Sigmoid colon (tissue), 3 donors: ENCODE measurements around the gene TMEM240.

ENCODE experiments used
- POLR2A ChIP-seq, 2 donors: fragments of 450-650 bp; IDR thresholded peaks; one replicate each; pipeline ENCODE4 v1.6.1; 2016; ENCODE audit warnings: antibody characterized with exemption in 2 of 2, mild to moderate bottlenecking in 2 of 2, moderate library complexity in 2 of 2
- TF ChIP-seq, protein P1 (sequence below), 4 experiments: fragments of 450-650 bp in 3 of 4; fragments of 200-600 bp in 1 of 4; IDR thresholded peaks; one replicate each; pipeline ENCODE4 v1.5.1; 2016 to 2019; ENCODE audit warnings: antibody characterized with exemption in 4 of 4, mild to moderate bottlenecking in 3 of 4, moderate library complexity in 2 of 4

DNA sequence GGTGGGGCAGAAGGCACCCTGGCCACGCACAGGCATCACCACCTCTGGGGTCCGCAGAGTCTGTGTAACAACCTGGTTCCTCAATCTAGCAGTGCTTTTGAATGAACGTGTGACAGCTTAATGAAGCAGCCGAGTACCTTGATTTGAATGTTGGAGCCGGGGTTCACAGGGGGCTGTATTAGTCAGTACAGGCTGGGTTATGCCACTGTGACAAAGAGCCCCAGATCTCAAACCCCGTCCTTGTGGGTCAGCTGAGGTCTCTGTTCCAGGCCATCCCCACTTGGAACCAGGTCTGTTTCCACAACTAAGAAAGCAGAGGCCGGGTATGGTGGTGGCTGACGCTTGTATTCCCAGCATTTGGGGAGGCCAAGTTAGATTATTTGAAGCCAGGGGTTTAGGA is 10.5 kb downstream of the TMEM240 start:
- TF ChIP-seq POLR2A (IDR thresholded peaks at IDR 0.05): no peak
- TF ChIP-seq, protein P1, sequence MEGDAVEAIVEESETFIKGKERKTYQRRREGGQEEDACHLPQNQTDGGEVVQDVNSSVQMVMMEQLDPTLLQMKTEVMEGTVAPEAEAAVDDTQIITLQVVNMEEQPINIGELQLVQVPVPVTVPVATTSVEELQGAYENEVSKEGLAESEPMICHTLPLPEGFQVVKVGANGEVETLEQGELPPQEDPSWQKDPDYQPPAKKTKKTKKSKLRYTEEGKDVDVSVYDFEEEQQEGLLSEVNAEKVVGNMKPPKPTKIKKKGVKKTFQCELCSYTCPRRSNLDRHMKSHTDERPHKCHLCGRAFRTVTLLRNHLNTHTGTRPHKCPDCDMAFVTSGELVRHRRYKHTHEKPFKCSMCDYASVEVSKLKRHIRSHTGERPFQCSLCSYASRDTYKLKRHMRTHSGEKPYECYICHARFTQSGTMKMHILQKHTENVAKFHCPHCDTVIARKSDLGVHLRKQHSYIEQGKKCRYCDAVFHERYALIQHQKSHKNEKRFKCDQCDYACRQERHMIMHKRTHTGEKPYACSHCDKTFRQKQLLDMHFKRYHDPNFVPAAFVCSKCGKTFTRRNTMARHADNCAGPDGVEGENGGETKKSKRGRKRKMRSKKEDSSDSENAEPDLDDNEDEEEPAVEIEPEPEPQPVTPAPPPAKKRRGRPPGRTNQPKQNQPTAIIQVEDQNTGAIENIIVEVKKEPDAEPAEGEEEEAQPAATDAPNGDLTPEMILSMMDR (IDR thresholded peaks at IDR 0.05): no peak
